KMS-11 (cell line): ENCODE data around the gene ADAM17.

Source experiments
- H2AFZ ChIP-seq: fragments of 200-600 bp; sonication (generic); 2 replicates; pipeline ENCODE4 v1.6.1; 2016; ENCODE audit warnings: antibody characterized with exemption, mixed run types, low read depth
- H3K27ac ChIP-seq: fragments of 200-600 bp; sonication (generic); 2 replicates; pipeline ENCODE4 v1.6.1; 2016; ENCODE audit warnings: mild to moderate bottlenecking, mixed run types
- H3K27me3 ChIP-seq: fragments of 200-600 bp; sonication (generic); 2 replicates; pipeline ENCODE4 v1.6.1; 2017; ENCODE audit warnings: mild to moderate bottlenecking, low read depth, mixed run types, moderate library complexity; ENCODE audit not compliant: insufficient read depth
- H3K36me3 ChIP-seq: fragments of 200-600 bp; sonication (generic); 2 replicates; pipeline ENCODE4 v1.6.1; 2017; ENCODE audit warnings: mild to moderate bottlenecking, mixed run types; ENCODE audit not compliant: insufficient read depth
- H3K4me1 ChIP-seq: fragments of 200-600 bp; sonication (generic); 2 replicates; pipeline ENCODE4 v1.6.1; 2016; ENCODE audit warnings: mild to moderate bottlenecking, low read depth, mixed run types; ENCODE audit not compliant: poor library complexity, severe bottlenecking
- H3K4me2 ChIP-seq: fragments of 200-600 bp; sonication (generic); 2 replicates; pipeline ENCODE4 v1.7.0; 2016; ENCODE audit warnings: mild to moderate bottlenecking, mixed run types
- H3K4me3 ChIP-seq: fragments of 200-600 bp; sonication (generic); IDR thresholded peaks from 2 replicates; pipeline ENCODE4 v1.6.1; 2017; ENCODE audit warnings: low read depth, low read length, mixed read lengths; ENCODE audit not compliant: insufficient read depth
- H3K79me2 ChIP-seq: fragments of 200-600 bp; sonication (generic); 2 replicates; pipeline ENCODE4 v1.6.1; 2016; ENCODE audit warnings: low read depth, mixed run types; ENCODE audit not compliant: insufficient read depth
- H3K9ac ChIP-seq: fragments of 200-600 bp; sonication (generic); 2 replicates; pipeline ENCODE4 v1.6.1; 2016; ENCODE audit warnings: mild to moderate bottlenecking, mixed run types
- H4K20me1 ChIP-seq: fragments of 200-600 bp; sonication (generic); 2 replicates; pipeline ENCODE4 v1.6.1; 2016; ENCODE audit warnings: mild to moderate bottlenecking, mixed run types; ENCODE audit not compliant: insufficient read depth
- TF ChIP-seq, protein P1 (sequence below): fragments of 200-600 bp; sonication (generic); conservative IDR thresholded peaks from 2 replicates; pipeline ENCODE4 v1.6.1; 2017; ENCODE audit warnings: low read depth, mild to moderate bottlenecking, antibody characterized with exemption, low read length, moderate library complexity, mixed read lengths

ADAM17 gene

DNA sequence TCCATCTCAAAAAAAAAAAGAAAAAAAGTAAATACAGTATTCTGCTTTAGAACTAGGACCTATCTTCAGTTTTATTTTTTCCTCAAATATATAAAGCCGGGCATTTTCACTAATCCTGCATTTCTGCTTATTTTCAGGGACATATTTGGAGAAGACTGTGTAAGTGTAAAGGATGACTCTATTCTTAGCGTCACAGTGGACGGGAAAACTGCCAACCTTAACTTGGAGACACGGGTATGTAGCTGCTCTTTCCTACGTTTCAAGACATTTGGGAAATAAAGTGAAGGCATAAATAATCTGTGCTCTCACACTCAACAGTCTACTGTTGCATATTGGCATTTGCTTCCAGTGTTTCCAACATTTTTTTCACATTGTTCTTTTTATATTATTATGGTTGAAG, 84.4 kb downstream of the ADAM17 start:
- H3K4me3 ChIP-seq: no peak overlapping the region
- no peak overlapping the region for H3K9ac ChIP-seq
- no peak overlapping the region for H3K27ac ChIP-seq
- H3K27me3 ChIP-seq: no peaks in the 10 kb centered on the region
- H3K36me3 ChIP-seq: no peaks in the 10 kb centered on the region
- H3K79me2 ChIP-seq: no peaks in the 10 kb centered on the region
- H2AFZ ChIP-seq: no peak overlapping the region
- no peaks in the 10 kb centered on the region for H4K20me1 ChIP-seq
- TF ChIP-seq, protein P1, sequence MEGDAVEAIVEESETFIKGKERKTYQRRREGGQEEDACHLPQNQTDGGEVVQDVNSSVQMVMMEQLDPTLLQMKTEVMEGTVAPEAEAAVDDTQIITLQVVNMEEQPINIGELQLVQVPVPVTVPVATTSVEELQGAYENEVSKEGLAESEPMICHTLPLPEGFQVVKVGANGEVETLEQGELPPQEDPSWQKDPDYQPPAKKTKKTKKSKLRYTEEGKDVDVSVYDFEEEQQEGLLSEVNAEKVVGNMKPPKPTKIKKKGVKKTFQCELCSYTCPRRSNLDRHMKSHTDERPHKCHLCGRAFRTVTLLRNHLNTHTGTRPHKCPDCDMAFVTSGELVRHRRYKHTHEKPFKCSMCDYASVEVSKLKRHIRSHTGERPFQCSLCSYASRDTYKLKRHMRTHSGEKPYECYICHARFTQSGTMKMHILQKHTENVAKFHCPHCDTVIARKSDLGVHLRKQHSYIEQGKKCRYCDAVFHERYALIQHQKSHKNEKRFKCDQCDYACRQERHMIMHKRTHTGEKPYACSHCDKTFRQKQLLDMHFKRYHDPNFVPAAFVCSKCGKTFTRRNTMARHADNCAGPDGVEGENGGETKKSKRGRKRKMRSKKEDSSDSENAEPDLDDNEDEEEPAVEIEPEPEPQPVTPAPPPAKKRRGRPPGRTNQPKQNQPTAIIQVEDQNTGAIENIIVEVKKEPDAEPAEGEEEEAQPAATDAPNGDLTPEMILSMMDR: no peak
- H3K4me1 ChIP-seq: peaks cover 4% of the 10 kb centered on the region
- no peak overlapping the region for H3K4me2 ChIP-seq

DNA sequence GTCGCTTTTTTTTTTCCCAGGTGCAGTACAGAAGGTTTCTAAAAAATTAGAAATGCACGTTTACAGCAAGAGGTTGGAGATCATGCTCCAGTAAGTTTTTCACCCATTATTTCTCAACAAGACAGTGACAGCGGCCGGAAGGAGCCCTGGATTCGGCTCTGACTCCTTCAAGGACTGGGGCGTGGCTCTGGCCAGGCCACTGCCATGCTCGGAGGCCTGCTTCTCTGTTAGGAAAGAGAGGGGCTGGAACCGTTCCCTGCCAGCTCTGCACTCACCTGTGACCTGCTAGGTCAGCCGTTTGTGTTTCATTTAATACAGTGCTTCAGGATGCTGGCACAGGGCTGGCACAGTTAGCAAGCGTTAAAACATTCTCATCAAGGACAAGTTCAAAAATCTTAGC, 87.9 kb downstream of the ADAM17 start:
- Histone ChIP-seq H3K4me3 (no peak overlapping the region), H4K20me1 (no peaks in the 10 kb centered on the region), H3K27me3 (no peaks in the 10 kb centered on the region), H3K27ac (no peak overlapping the region), H3K9ac (no peak overlapping the region), H2AFZ (no peak overlapping the region), H3K4me2 (no peak overlapping the region), H3K36me3 (no peaks in the 10 kb centered on the region), H3K79me2 (no peaks in the 10 kb centered on the region), H3K4me1 (peaks cover 17% of the 10 kb centered on the region)
- TF ChIP-seq, protein P1: no peak

DNA sequence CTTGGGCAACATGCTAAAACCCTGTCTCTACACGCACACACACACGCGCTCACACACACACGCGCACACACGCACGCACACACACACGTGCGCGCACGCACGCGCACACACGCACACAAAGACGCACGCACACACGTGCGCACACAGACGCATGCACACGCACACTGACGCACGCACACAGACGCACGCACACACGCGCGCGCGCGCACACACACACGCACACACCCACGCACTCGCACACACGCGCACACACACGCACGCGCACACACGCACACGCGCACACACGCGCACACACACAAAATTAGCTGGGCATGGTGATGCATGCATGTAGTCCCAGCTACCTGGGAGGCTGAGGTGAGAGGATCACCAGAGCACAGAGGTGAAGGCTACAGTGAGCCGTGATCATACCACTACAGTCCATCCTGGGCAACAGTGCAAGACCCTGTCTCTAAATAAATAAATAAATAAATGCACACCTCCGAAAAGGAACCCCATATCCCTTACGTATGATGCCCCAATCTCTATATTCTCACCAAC, 89.4 kb downstream of the ADAM17 start:
- no peak overlapping the region for H3K4me2 ChIP-seq

DNA sequence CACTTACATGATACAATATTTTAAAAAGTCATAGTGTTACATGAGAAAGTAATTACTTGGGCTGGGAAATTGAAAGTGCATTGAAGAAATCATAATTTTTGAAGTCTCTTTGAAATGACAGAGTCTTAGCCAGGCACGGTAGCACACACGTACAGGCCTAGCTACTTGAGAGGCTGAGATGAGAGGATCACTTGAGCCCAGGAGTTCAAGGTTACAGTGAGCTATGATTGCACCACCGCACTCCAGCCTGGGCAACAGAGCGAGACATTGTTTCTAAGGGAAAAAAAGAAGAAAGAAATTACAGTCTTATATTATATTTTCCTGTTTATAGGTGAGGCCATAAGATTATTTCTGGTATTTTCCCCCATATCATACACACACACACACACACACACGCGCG, 90.5 kb downstream of the ADAM17 start:
- Histone ChIP-seq H4K20me1 (no peaks in the 10 kb centered on the region), H3K4me1 (peaks cover 36% of the 10 kb centered on the region), H3K4me3 (no peak overlapping the region), H3K27ac (peak overlapping the region; percentile 74; the same call in 1 of the 2 replicates), H3K79me2 (no peaks in the 10 kb centered on the region), H3K27me3 (no peaks in the 10 kb centered on the region), H3K9ac (no peak overlapping the region), H3K36me3 (no peaks in the 10 kb centered on the region), H2AFZ (no peak overlapping the region), H3K4me2 (no peak overlapping the region)
- TF ChIP-seq, protein P1: no peak

More for the DNA sequence above, 89.4 kb downstream of the ADAM17 start:
- TF ChIP-seq, protein P1: no peak
- Histone ChIP-seq H3K9ac (no peak overlapping the region), H3K27ac (no peak overlapping the region), H3K79me2 (no peaks in the 10 kb centered on the region), H3K27me3 (no peaks in the 10 kb centered on the region), H3K4me1 (peaks cover 26% of the 10 kb centered on the region), H4K20me1 (no peaks in the 10 kb centered on the region), H3K4me3 (no peak overlapping the region), H2AFZ (no peak overlapping the region), H3K36me3 (no peaks in the 10 kb centered on the region)
